Stimulated activated CD4-positive, alpha-beta T cell treated with anti-CD3 and anti-CD28 coated beads, Interleukin-1b, Interleukin-23, amount 100 ng/mL, for 24 hours (primary cell): ENCODE data around the gene TTC7B.

Source experiments
- DNase-seq, 4 experiments: peaks; one replicate each; pipeline ENCODE4 v3.0.0-alpha.2; 2020; ENCODE audit warnings: low read depth in 4 of 4, low spot score in 1 of 4

Gene TTC7B

GRCh38 chr14:90549794-90550641 is 266.2 kb downstream of the TTC7B start:
- DNase-seq: no peak

DNA sequence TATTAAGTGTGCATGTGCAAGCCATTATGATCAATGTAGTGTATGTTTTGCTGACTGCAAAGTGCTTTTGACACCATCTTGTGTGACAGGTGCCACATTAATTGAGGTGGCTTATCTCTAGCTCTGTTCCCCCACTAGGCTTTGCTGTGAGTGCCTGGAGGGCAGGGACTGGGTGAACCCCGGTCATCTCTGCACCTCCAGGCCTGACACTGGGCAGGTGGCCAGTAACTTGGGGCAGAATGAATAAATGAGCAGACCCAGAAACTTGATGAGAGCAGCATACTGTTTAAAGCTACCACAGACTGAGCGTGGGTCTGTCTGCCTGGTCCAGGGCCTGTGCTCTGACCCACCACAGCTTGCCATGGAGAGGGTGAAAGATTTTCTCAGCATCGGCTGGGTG is 267.8 kb downstream of the TTC7B start:
- no peak for DNase-seq

DNA sequence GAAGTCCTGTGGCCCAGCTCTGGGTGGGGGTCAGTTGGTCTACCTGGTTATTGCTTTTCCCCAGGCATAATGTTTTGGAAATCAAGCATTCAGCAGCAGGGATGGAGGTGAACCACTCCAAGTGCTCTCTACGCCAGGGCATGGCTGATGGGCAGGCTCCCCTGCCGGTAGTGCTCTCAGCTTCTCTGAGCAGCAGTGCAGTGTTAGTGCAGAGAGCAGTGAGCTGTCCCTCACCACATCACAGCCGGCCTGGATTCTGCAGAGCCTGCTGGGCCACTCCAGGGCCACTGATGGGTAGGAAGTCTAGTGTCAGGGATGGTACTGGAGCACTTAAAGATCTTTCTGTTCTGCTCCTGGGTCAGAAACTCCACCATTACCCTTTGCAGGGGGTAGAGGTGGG is 268.3 kb downstream of the TTC7B start:
- DNase-seq: no peak

DNA sequence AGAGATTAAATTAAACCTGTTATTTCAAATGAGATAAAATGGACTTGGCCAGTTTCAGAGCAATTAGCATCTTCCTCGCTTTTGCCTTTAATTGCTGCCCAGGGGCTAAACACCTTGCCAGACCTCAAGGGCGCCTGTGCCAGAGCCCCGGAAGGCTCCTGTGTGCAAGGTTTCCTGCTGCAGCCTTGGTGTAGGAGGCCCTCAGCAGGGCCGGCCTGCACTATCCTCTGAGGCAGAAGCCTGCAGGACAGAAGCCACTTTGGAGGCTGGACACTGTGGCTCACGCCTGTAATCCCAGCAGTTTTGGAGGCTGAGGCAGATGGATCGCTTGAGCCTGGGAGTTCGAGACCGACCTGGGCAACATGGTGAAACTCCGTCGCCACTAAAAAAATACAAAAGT is 269.0 kb downstream of the TTC7B start:
- no peak for DNase-seq

- no peak for DNase-seq
Measured at GRCh38 chr14:90546767-90547166, 269.5 kb downstream of the TTC7B start.

DNA sequence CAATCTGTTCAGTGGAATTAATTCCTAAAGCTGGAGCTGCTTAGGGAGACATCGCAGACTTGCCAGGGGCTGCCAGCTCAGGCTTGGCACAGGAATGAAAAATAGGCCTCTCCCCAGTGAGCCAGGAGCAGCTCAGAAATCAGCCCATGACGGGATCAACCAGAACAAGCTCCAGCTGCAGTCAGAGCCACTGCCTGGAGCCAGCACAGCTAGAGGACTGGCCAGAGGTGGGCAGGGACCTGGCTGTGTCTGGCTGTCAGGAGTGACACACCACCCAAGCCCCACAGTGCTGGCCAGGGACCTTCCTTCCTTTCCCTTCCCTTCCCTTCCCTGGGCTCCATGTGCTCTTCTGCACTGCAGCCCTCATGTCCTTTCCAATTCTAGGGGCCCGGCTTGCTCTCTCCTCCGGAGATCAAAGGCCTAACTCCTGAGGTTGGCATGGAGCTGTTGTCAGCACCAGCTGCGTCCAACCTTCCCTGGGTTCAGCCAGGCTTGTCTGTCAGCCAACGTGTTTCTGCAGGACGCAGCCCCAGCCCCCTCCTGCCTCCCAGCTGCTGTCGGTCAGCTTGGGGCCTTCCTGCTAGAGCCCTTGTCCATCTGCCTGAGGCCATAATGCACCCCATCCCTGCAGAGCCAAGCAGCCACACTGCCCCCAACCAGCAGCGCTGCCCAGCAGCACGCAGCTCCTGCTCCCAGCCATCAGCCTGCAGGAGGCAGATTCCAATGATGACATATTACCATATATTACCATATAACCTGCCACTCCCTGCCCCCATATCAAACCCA is 270.1 kb downstream of the TTC7B start:
- DNase-seq: no peak

GRCh38 chr14:90545382-90545781 is 270.8 kb downstream of the TTC7B start:
- DNase-seq: no peak

- DNase-seq: no peak
Measured at GRCh38 chr14:90544971-90545370, 271.3 kb downstream of the TTC7B start.

GRCh38 chr14:90544566-90544965 is 271.7 kb downstream of the TTC7B start:
- no peak for DNase-seq

- no peak for DNase-seq
Measured at GRCh38 chr14:90543876-90544275, 272.4 kb downstream of the TTC7B start.

DNA sequence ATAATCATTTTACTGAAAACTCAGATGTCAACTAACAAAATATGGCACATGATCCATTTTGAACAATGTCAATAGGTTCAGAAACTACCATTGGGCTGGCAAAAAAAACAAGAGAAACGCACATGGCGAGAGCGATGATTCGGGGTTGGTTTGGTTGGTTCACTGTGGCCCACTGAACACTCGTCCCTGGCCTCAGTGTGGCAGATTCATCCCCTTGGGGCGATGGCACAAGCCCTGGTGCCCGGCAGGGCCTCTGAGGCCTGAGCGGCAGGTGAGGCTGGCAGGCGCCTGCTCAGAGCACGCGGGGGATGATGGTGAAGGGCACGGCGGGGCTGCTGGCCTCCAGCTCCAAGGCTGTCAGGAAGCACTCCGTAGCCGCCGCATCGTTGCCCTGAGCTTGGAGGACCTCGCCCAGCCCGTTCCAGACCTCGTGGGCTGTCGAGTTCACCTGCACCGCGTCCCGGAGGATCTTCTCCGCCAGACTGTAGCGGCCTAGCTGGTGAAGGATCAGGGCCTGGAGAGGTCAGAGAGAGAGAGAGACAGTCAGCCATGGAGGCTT is 275.1 kb downstream of the TTC7B start:
- no peak for DNase-seq

GRCh38 chr14:90540437-90540836 is 275.8 kb downstream of the TTC7B start:
- no peak for DNase-seq

- no peak for DNase-seq
Measured at GRCh38 chr14:90539996-90540395, 276.2 kb downstream of the TTC7B start.

- DNase-seq: no peak
Measured at GRCh38 chr14:90539496-90539775, 276.8 kb downstream of the TTC7B start.

DNA sequence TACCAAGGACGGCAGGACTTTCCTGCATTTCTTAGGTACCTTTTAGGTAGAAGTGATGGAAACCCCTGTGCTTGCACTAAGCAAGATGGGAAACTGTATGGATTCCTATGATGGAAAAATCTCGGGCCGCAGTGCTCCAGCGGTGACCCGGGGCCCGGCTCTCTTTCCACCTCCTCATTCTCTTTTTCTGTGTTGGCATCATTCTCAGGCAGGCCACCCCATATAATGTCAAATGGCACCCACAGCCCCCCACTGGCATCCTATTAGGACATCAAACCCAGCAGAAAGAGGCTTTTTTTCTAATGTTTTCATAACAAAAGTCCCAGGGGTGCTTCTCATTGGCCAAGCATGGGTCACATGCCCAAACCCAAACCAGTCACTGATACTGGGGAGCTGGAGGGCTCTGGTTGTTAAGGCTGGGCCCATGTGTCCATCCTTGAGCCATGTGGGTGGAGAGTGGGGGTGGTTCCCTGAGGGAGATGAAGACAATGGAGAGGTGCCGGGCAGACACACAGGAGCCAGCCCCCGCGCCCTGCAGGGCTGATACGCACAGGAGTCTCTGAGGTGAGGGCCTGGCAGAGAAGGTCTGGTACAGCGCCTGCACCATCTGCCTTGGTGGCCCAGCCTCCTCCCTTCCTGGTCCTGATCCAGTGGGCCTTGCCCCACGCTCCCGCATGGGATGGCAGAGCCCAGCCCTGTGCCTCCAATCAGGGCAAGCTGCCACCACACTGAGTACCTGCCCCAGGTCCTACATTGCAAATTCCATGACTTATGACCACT is 277.3 kb downstream of the TTC7B start:
- no peak for DNase-seq

DNA sequence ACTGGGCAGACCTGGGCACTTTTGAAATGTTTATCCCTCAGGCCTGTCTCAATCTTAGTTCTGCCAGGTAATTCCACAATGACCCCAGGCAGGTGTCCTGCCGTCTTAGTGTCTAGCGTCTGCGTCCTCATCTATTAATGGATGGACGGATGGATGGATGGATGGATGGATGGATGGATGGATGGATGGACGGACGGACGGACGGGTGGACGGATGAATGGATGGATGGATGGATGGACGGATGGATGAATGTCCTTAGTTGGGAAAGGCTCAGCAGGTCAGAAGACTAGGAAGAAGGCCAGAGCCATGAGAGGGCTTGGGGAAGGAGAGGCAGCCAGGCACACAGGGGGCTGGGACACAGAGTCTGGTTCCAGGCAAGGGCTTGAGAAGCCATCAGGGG is 278.1 kb downstream of the TTC7B start:
- DNase-seq: no peak

DNA sequence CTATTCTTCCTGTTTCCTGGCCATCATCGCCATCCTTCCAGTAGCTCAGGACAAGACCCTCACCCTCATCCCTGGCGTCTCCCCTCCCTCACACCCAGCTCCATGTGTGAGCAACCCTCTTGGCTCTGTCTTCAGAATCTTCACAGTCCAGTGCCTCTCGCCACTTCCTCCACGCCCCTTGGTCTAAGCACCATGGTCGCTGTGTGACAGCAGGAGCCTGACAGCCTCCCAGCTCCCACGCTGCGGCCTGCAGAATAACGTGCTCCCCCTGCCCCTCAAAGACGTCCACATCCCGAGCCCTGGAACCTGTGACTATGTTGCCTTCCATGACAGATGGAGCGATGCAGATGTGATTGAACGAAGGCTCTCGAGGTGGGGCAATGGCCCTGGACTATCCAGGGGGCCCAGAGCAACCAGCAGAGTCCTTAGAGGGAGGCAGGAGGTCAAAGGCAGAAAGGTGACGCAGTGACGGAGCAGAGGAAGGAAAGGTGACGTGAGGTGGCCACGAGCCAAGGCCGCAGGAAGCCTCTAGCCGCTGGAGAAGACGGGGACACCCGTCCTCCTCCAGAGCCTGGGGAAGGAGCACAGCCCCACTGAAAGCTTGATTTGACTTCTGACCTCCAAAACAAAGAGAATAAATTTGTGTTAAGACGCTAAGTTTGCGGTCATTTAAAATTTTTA is 279.6 kb downstream of the TTC7B start:
- DNase-seq: no peak

DNA sequence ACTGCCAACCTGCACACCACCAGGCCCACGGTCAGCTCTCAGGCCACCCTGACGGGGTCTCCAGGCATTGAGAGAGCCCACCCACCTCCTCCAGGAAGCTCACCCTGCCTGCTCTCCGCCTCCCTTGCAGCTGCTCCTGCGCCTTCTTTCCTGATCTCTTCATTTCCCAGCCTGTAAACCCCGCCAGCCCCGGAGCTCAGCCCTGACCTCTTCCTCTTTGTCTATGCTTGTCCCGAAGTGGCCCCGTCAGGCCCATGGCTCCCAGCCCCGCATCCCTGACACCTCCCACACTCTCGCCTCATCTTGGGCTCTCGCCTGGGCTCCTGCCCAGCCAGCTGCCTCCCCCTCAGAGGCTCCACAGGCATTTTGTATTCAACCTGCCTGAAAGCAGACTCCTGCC is 280.1 kb downstream of the TTC7B start:
- no peak for DNase-seq

GRCh38 chr14:90535556-90536090 is 280.6 kb downstream of the TTC7B start:
- DNase-seq: no peak

DNA sequence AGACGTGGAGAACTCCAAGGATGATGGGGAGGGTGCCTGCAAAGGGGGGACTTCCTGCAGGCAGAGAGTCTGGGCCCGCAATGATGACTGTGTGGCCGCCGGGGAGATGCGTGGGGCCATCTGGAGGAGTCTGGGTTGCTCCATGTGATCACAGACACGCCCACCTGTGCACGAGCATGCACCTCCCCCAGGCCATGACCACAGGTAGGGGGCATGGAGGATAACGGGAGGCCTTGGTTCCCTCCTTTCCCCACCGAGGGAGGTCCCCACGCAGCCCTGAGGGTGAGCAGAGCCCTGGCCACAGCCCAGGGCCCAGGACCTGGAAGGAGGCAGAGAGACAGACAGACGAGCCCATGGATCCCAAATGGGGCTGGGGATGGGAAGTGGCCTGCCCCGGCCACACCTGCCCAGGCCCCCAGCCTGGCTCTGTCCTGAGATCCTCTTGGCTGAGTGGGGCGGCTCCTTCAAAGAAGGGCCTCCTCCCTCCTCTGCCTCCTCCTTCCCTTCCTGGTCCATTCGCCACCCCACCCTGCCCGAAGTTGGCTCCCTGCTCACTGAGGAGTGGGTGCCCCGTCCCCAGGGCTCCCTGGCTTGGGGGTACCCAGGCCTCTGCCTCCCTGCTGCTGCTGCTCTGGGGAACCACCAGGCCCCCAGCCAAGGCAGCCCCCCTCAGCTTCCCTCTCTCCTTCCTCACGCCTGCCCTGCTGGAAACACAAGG is 281.2 kb downstream of the TTC7B start:
- DNase-seq: no peak
